ENCODE measurements around the gene RNF182. TPM values are rescaled to one million over a fixed set of nuclear protein-coding genes. Genes with fewer than 3 reads are reported as not detected.
"Not testable (repeated sequence)": the region's sequence is repeated elsewhere in the genome, so short reads cannot be mapped to it uniquely, and the experiment has no call there.

RNF182 gene
- total RNA-seq (2014; rRNA removed; shearing (Covaris generic)): 19.7 and 26.5 TPM in 2 replicates

GRCh38 chr6:13924949-13925881, at the start of gene RNF182:
Gene RNF182 (plus strand): TSS chr6:13924952. CDS start chr6:13977120, 52,168 bp downstream.
- peak; percentile 37 for DNase-seq (ENCODE audit: low read depth)

GRCh38 chr6:13877051-13877450, 47.7 kb upstream of the RNF182 start:
- DNase-seq (ENCODE audit: low read depth): no peak

- not testable (repeated sequence) for DNase-seq (ENCODE audit: low read depth)
Measured at GRCh38 chr6:13880061-13880663, 44.6 kb upstream of the RNF182 start.

- DNase-seq (ENCODE audit: low read depth): peak; percentile 71
Measured at GRCh38 chr6:13881621-13882165, 43.1 kb upstream of the RNF182 start.

GRCh38 chr6:13883966-13884365, 40.8 kb upstream of the RNF182 start:
- DNase-seq (ENCODE audit: low read depth): no peak

- no peak for DNase-seq (ENCODE audit: low read depth)
Measured at GRCh38 chr6:13884397-13884796, 40.4 kb upstream of the RNF182 start.

- no peak for DNase-seq (ENCODE audit: low read depth)
Measured at GRCh38 chr6:13885601-13886000, 39.2 kb upstream of the RNF182 start.

- DNase-seq (ENCODE audit: low read depth): no peak
Measured at GRCh38 chr6:13886949-13887348, 37.8 kb upstream of the RNF182 start.

- no peak for DNase-seq (ENCODE audit: low read depth)
Measured at GRCh38 chr6:13892017-13892645, 32.6 kb upstream of the RNF182 start.

- no peak for DNase-seq (ENCODE audit: low read depth)
Measured at GRCh38 chr6:13902922-13903321, 21.8 kb upstream of the RNF182 start.

- no peak for DNase-seq (ENCODE audit: low read depth)
Measured at GRCh38 chr6:13903364-13903763, 21.4 kb upstream of the RNF182 start.

- no peak for DNase-seq (ENCODE audit: low read depth)
Measured at GRCh38 chr6:13907001-13907350, 17.8 kb upstream of the RNF182 start.

GRCh38 chr6:13907614-13908215, 17.0 kb upstream of the RNF182 start:
- no peak for DNase-seq (ENCODE audit: low read depth)

GRCh38 chr6:13908955-13909381, 15.8 kb upstream of the RNF182 start:
- peak; percentile 84 for DNase-seq (ENCODE audit: low read depth)

GRCh38 chr6:13910443-13910842, 14.3 kb upstream of the RNF182 start:
- no peak for DNase-seq (ENCODE audit: low read depth)

- DNase-seq (ENCODE audit: low read depth): no peak
Measured at GRCh38 chr6:13911337-13911736, 13.4 kb upstream of the RNF182 start.

GRCh38 chr6:13913226-13914001, 11.3 kb upstream of the RNF182 start:
- no peak for DNase-seq (ENCODE audit: low read depth)

- peak; percentile 71 for DNase-seq (ENCODE audit: low read depth)
Measured at GRCh38 chr6:13914351-13914750, 10.4 kb upstream of the RNF182 start.

GRCh38 chr6:13915561-13916229, 9.1 kb upstream of the RNF182 start:
- DNase-seq (ENCODE audit: low read depth): no peak

GRCh38 chr6:13916230-13916944, 8.4 kb upstream of the RNF182 start:
- peak; percentile 81 for DNase-seq (ENCODE audit: low read depth)

Measured in M059J (cell line).